Pancreas (tissue), 10 donors: ENCODE measurements around the gene FAF2. TPM values are rescaled to one million over a fixed set of nuclear protein-coding genes. Genes with fewer than 3 reads are reported as not detected.

ENCODE experiments used
- ATAC-seq, 4 donors: fragments of 200-7000 bp; cut with Tn5 transposase; one replicate each; pipeline versions ENCODE4 v1.8.0 to v1.9.1; 2020; ENCODE audit warnings: mild to moderate bottlenecking in 4 of 4, moderate library complexity in 4 of 4
- DNase-seq, 6 donors: peaks; one replicate each; pipeline ENCODE4 v3.0.0-alpha.2; 2020
- FAIRE-seq: peaks from 2 replicates; lab custom pipeline; 2012; peaks lifted over from hg19 to GRCh38; lab: Jason Lieb, UNC
- H3K27ac ChIP-seq, 4 donors: fragments of 200-600 bp; sonication (generic); 1 replicate in 3 of 4; 2 replicates in 1 of 4; pipeline versions ENCODE4 v1.5.0 to v1.8.0; 2020
- H3K27me3 ChIP-seq, 4 donors: fragments of 200-600 bp; one replicate each; pipeline ENCODE4 v1.8.0; 2021
- H3K36me3 ChIP-seq, 3 donors: fragments of 200-600 bp; sonication (generic) in 1 of 3; one replicate each; pipeline versions ENCODE4 v1.5.0 to v1.8.0; 2020 to 2021
- H3K4me1 ChIP-seq, 3 donors: fragments of 200-600 bp; one replicate each; pipeline ENCODE4 v1.8.0; 2021
- H3K4me3 ChIP-seq, 4 donors: fragments of 200-600 bp; sonication (generic) in 2 of 4; one replicate each; pipeline versions ENCODE4 v1.5.0 to v1.8.0; 2020 to 2021
- H3K9me3 ChIP-seq, 4 donors: fragments of 200-600 bp; one replicate each; pipeline ENCODE4 v1.8.0; 2021
- WGBS, 2 donors: extraction: QIAGEN DNeasy Blood & Tissue Kit; methylation state at CpG; one replicate each; pipeline ENCODE4 v1.1.7; 2013; 5-methylcytosine and 5-hydroxymethylcytosine counted together
- intact Hi-C, 3 donors: fragments of 100-400 bp; cut with DNase I; formaldehyde crosslinking; loops; one replicate each; pipeline versions ENCODE4 v1.11.1 to v1.14.2; 2022
- polyA plus RNA-seq, 2 donors: library from polyadenylated mRNA; stranded (reverse); fragments of 200-250 nt; gene quantifications; one replicate each; pipeline ENCODE4 v1.2.3, GENCODE V29; 2013
- total RNA-seq, 6 donors: library from RNA; stranded (reverse); fragmentation: NEBNext Ultra II Directional in 4 of 6; extraction: Animal tissue kit (Norgen Biotek cat#: 25700) in 4 of 6; gene quantifications; one replicate each; pipeline versions ENCODE4 v1.2.1 to v1.2.4, GENCODE V29; 2021 to 2023
- TF ChIP-seq, protein P1 (sequence below), 4 donors: fragments of 200-600 bp; sonication (generic) in 3 of 4; IDR thresholded peaks; one replicate each; pipeline versions ENCODE4 v1.5.0 to v1.8.0; 2021; ENCODE audit warnings: antibody characterized with exemption in 4 of 4
- donor health status: healthy with polysubstance abuse.
- donor health status: DM: no; HTN: no; CAD: no; lungs with moderate emphysema.
- donor health status: DM: no; HTN: no; CAD: no.
- donor health status: control.
- donor health status: control.
- donor health status: Bipolar disorder and iron deficiency.
- donor health status: DM: yes; HTN: yes; CAD: no.
- donor health status: DM: no; HTN: no; CAD: no.
- donor health status: DM: no; HTN: no; CAD: no.
- donor health status: DM: yes; HTN: yes; CAD: no.

The FAF2 gene
- total and polyA plus RNA-seq, 8 donors: 6.8 to 18.0 (median 15.1) TPM

DNA sequence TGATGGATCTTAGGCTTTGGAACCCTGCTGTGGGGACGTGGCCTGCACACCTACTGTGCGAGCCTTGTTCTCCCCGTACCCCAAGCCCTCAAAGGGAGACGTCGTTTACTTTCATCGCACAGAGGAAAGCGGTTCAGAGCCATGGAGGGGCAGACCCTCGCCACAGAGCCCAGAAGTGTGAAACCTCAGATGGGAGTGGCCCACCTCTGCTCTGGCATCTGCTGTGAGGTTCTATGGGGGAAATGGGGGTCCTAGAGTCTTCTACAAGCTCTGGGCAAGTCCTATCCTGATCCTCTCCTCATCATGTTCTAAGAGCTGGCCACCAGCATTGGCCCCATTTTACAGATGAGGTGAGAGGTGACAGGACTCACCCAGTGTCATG lies 92.8 kb downstream of the FAF2 start:
- H3K27me3 ChIP-seq: no peaks in the 10 kb centered on the region
- FAIRE-seq (no peak), ATAC-seq (no peak), DNase-seq (no peak)
- H3K4me3 ChIP-seq: no peak overlapping the region
- H3K9me3 ChIP-seq: no peaks in the 10 kb centered on the region
- H3K4me1 ChIP-seq: peaks cover 4 to 7% (median 4%) of the 10 kb centered on the region in 3 donors
- TF ChIP-seq, protein P1, sequence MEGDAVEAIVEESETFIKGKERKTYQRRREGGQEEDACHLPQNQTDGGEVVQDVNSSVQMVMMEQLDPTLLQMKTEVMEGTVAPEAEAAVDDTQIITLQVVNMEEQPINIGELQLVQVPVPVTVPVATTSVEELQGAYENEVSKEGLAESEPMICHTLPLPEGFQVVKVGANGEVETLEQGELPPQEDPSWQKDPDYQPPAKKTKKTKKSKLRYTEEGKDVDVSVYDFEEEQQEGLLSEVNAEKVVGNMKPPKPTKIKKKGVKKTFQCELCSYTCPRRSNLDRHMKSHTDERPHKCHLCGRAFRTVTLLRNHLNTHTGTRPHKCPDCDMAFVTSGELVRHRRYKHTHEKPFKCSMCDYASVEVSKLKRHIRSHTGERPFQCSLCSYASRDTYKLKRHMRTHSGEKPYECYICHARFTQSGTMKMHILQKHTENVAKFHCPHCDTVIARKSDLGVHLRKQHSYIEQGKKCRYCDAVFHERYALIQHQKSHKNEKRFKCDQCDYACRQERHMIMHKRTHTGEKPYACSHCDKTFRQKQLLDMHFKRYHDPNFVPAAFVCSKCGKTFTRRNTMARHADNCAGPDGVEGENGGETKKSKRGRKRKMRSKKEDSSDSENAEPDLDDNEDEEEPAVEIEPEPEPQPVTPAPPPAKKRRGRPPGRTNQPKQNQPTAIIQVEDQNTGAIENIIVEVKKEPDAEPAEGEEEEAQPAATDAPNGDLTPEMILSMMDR (IDR thresholded peaks at IDR 0.05): no peak
- H3K27ac ChIP-seq: no peak overlapping the region
- 84 to 88% methylated on average over 8 of the region's 8 CpGs for WGBS, 2 donors
- intact Hi-C loops: no loop called here
- no peaks in the 10 kb centered on the region for H3K36me3 ChIP-seq

DNA sequence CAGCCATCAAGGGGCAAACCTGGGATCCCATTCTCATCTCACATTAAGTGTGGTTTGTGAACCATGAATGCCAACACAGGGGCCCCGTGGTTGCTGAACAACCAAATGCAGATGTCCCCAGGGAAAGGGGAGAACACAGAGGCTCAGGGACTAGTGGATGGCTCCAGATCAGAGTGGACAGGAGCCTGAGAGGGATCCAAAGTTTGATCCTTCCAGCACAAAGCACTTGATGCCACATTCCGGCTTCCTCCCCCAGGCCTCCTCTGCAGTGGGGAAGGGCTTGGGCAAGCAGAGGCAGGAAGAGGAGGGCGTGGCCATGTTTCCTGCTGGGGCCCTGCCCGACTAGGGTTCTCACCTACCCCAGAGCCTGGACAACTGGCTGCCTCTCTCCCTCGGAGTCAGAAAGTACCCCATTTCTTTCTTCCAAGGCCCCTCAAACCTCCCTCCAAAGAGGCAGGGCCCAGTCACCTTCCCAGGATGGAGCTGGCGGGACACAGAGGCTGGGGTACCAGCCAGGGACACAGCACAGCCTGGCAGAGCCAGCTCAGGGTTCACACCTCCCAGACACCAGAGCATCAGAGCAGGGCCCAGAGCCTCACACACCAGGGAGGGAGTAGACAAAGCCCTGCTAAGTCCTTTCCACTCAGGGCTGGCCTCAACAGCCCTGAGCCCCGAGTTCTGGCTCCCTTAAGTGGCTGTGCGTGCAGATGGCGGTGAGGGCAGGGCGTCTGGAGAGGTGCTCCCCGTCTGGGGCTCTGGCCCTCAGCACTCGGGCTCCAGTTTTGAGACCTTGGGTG lies 93.4 kb downstream of the FAF2 start:
- H3K36me3 ChIP-seq: no peaks in the 10 kb centered on the region
- TF ChIP-seq, protein P1 (IDR thresholded peaks at IDR 0.05): no peak
- no peaks in the 10 kb centered on the region for H3K9me3 ChIP-seq
- intact Hi-C loops: no loop called here
- peaks cover 4 to 7% (median 4%) of the 10 kb centered on the region in 3 donors for H3K4me1 ChIP-seq
- FAIRE-seq: no peak
- H3K4me3 ChIP-seq: peak overlapping the region in 1 of 4 donors; percentile 79
- peak overlapping the region in 1 of 4 donors; percentile 41 for H3K27ac ChIP-seq
- WGBS, 2 donors: 62 to 73% methylated on average over 12 of the region's 12 CpGs
- no peaks in the 10 kb centered on the region for H3K27me3 ChIP-seq
- ATAC-seq: no peak
- DNase-seq: peak in 1 of 6 donors; percentile 69

DNA sequence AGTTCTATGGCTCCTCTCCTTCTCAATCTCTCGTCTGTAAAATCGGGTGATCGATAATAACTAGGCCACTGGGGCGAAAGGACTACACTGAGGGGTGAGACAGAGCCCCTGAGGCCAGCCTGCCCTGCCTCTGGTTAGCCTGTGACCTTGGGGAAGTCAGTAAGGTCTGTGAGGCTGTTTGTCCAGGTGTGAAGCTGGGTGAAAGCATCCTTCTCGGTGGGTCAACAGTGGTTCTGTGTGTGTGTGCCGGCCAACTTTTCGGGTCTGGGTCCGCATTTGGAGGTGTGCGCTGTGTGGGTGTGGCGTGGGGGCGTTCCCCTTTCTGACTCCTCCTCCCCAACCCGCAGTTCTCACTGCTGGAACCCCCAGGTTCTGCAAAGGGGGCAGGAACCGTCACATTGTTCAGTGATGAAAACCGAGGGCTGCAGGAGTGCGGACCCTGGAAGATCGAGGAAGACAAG lies 94.0 kb downstream of the FAF2 start:
- intact Hi-C loops: no loop called here
- FAIRE-seq: no peak

DNA sequence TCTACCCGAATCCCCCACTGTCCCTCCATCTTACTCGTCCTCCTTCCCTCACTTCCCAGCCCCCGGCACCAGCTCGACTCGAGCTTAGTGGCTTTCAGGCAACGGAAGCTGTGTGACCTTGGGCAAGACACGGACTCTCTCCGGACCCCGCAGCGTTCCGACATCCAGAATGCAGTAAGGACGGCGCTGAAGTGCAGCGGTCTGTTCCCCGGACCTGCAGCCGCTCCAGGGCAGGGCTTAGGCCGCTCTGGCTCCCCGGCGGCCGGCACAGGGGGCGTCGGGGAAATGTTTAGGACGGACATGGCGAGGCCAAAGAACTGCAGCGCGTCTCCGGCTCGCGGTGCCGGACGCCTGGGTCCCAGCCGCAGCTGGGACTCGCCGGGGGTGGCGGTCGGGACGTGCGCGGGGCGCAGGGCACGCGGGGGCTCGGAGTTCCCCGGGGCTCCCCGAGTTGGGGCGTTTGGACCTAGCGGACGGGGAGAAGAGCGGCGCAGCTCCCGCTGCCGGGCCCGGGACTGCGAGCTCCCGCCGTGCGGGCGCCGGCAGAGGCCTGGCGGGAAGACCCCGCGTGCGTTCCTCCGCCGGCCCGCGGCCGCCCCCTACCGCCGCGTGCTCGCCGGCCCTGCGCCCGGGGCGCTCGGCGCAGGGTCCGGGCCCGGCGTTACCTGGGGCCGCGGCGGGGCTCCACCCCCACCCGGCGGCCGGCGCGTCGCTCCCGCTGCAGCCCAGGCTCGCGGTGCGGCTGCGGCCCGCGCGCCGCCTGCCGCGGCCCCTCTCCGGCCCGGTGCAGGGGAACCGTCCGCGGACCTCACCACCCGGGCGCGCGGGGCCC lies 94.6 kb downstream of the FAF2 start:
- intact Hi-C loops: no loop called here
- ATAC-seq: peak; percentile 26 to 56 (median 35)
- peaks cover 4 to 7% (median 4%) of the 10 kb centered on the region in 3 donors for H3K4me1 ChIP-seq
- TF ChIP-seq, protein P1 (IDR thresholded peaks at IDR 0.05): no peak
- peak overlapping the region; percentile 33 to 79 (median 53) for H3K4me3 ChIP-seq
- no peaks in the 10 kb centered on the region for H3K9me3 ChIP-seq
- no peaks in the 10 kb centered on the region for H3K27me3 ChIP-seq
- peak in 2 of 6 donors; percentile 34 to 81 for DNase-seq
- WGBS, 2 donors: 1% methylated on average over 56 to 110 of the region's 110 CpGs
- H3K36me3 ChIP-seq: no peaks in the 10 kb centered on the region
- no peak for FAIRE-seq
- peak overlapping the region in 3 of 4 donors; percentile 16 to 57 (median 36) for H3K27ac ChIP-seq

More for the DNA sequence above, 94.0 kb downstream of the FAF2 start:
- Histone ChIP-seq H3K4me1 (peaks cover 4 to 7% (median 4%) of the 10 kb centered on the region in 3 donors), H3K27me3 (no peaks in the 10 kb centered on the region), H3K4me3 (peak overlapping the region; percentile 33 to 79 (median 53)), H3K27ac (peak overlapping the region in 2 of 4 donors; percentile 36 to 41), H3K36me3 (no peaks in the 10 kb centered on the region), H3K9me3 (no peaks in the 10 kb centered on the region)
- no peak for ATAC-seq
- TF ChIP-seq, protein P1 (IDR thresholded peaks at IDR 0.05): no peak
- DNase-seq: peak in 2 of 6 donors; percentile 36 to 58
- 42 to 49% methylated on average over 16 of the region's 16 CpGs for WGBS, 2 donors
